Neural cell (in vitro differentiated cells): Measurements from ENCODE around the gene ENGASE.

Experiments
- POLR2AphosphoS5 ChIP-seq: IDR thresholded peaks from 2 replicates; pipeline ENCODE4 v1.6.1; 2012
- TF ChIP-seq, protein P1 (sequence below): IDR thresholded peaks from 2 replicates; pipeline ENCODE4 v1.6.1; 2012; ENCODE audit warnings: borderline replicate concordance

DNA sequence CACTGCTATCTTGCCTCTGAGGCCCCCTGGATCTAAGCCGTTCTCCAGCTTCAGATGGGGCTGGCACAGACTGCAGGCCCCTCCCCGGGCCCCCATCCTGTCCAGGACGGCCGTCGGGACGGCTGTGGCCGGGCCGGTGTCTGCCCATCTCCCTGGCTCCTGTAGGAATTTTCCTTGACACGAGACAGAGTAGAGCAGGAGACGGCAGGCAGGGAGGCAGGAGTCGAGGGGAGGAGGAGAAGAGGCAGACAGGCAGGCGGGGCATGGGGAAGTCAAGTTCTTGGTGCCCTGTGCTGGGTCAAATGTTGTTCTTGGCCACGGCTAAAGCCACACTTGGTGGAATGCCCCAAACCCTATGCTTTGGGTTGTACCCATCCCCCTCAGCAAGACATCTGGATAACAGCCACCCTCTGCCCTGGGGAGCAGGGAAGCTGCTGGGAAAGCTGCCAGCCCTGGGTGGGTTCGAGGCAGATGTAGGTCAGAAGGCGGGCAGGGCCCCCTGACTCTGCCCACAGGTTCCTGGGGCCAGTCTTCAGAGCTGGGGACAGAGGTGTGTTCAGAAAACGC is 46.6 kb upstream of the ENGASE start:
- TF ChIP-seq, protein P1, sequence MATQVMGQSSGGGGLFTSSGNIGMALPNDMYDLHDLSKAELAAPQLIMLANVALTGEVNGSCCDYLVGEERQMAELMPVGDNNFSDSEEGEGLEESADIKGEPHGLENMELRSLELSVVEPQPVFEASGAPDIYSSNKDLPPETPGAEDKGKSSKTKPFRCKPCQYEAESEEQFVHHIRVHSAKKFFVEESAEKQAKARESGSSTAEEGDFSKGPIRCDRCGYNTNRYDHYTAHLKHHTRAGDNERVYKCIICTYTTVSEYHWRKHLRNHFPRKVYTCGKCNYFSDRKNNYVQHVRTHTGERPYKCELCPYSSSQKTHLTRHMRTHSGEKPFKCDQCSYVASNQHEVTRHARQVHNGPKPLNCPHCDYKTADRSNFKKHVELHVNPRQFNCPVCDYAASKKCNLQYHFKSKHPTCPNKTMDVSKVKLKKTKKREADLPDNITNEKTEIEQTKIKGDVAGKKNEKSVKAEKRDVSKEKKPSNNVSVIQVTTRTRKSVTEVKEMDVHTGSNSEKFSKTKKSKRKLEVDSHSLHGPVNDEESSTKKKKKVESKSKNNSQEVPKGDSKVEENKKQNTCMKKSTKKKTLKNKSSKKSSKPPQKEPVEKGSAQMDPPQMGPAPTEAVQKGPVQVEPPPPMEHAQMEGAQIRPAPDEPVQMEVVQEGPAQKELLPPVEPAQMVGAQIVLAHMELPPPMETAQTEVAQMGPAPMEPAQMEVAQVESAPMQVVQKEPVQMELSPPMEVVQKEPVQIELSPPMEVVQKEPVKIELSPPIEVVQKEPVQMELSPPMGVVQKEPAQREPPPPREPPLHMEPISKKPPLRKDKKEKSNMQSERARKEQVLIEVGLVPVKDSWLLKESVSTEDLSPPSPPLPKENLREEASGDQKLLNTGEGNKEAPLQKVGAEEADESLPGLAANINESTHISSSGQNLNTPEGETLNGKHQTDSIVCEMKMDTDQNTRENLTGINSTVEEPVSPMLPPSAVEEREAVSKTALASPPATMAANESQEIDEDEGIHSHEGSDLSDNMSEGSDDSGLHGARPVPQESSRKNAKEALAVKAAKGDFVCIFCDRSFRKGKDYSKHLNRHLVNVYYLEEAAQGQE = no peak
- TF ChIP-seq POLR2AphosphoS5 = no peak
